Measurements from ENCODE around the gene NBEAL1.

Gene NBEAL1

DNA sequence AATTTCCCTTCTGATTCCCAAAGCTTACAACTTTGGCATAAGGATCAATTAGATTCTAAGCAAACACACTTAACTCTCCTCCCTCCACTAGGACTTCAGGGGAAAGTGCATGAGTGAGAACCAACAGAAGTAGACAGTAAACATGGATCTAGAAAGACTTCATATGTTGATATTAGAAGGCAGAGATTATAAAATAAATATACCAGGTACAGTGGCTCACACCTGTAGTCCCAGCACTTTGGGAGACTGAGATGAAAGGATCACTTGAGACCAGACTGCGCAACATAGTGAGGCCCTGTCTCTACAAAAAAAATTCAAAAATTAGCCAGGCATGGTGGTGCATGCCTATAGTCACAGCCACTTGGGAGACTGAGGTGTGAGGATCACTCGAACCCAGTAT is 15.9 kb downstream of the NBEAL1 start:
- H3K36me3 ChIP-seq (ENCODE audit: control insufficient read depth in 2 of 2, insufficient read depth in 1 of 2, low read length in 2 of 2): no peaks in the 10 kb centered on the region
- H3K4me3 ChIP-seq (ENCODE audit: low read depth, low read length): no peak overlapping the region
- no peak for TF ChIP-seq ZXDB (tag by site-specific recombination; IDR thresholded peaks at IDR 0.05)
- TF ChIP-seq ZNF777 (tag by site-specific recombination; IDR thresholded peaks at IDR 0.05; ENCODE audit: borderline replicate concordance): no peak
- TF ChIP-seq, protein P1, sequence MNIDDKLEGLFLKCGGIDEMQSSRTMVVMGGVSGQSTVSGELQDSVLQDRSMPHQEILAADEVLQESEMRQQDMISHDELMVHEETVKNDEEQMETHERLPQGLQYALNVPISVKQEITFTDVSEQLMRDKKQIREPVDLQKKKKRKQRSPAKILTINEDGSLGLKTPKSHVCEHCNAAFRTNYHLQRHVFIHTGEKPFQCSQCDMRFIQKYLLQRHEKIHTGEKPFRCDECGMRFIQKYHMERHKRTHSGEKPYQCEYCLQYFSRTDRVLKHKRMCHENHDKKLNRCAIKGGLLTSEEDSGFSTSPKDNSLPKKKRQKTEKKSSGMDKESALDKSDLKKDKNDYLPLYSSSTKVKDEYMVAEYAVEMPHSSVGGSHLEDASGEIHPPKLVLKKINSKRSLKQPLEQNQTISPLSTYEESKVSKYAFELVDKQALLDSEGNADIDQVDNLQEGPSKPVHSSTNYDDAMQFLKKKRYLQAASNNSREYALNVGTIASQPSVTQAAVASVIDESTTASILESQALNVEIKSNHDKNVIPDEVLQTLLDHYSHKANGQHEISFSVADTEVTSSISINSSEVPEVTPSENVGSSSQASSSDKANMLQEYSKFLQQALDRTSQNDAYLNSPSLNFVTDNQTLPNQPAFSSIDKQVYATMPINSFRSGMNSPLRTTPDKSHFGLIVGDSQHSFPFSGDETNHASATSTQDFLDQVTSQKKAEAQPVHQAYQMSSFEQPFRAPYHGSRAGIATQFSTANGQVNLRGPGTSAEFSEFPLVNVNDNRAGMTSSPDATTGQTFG (tag by site-specific recombination; IDR thresholded peaks at IDR 0.05; ENCODE audit: borderline replicate concordance): no peak
- no peak for TF ChIP-seq ZNF121 (tag by site-specific recombination; IDR thresholded peaks at IDR 0.05)
- TF ChIP-seq, protein P2, sequence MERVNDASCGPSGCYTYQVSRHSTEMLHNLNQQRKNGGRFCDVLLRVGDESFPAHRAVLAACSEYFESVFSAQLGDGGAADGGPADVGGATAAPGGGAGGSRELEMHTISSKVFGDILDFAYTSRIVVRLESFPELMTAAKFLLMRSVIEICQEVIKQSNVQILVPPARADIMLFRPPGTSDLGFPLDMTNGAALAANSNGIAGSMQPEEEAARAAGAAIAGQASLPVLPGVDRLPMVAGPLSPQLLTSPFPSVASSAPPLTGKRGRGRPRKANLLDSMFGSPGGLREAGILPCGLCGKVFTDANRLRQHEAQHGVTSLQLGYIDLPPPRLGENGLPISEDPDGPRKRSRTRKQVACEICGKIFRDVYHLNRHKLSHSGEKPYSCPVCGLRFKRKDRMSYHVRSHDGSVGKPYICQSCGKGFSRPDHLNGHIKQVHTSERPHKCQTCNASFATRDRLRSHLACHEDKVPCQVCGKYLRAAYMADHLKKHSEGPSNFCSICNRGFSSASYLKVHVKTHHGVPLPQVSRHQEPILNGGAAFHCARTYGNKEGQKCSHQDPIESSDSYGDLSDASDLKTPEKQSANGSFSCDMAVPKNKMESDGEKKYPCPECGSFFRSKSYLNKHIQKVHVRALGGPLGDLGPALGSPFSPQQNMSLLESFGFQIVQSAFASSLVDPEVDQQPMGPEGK (tag by site-specific recombination; IDR thresholded peaks at IDR 0.05): no peak
- no peak for TF ChIP-seq ZNF610 (tag by site-specific recombination; IDR thresholded peaks at IDR 0.05; ENCODE audit: borderline replicate concordance)
- TF ChIP-seq ZBTB48 (tag by site-specific recombination; IDR thresholded peaks at IDR 0.05): no peak
- TF ChIP-seq, protein P3, sequence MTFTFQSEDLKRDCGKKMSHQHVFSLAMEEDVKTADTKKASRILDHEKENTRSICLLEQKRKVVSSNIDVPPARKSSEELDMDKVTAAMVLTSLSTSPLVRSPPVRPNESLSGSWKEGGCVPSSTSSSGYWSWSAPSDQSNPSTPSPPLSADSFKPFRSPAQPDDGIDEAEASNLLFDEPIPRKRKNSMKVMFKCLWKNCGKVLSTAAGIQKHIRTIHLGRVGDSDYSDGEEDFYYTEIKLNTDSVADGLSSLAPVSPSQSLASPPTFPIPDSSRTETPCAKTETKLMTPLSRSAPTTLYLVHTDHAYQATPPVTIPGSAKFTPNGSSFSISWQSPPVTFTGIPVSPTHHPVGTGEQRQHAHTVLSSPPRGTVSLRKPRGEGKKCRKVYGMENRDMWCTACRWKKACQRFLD (tag by site-specific recombination; IDR thresholded peaks at IDR 0.05): no peak
- no peak for TF ChIP-seq ZNF223 (tag by site-specific recombination; IDR thresholded peaks at IDR 0.05)
- TF ChIP-seq, protein P4, sequence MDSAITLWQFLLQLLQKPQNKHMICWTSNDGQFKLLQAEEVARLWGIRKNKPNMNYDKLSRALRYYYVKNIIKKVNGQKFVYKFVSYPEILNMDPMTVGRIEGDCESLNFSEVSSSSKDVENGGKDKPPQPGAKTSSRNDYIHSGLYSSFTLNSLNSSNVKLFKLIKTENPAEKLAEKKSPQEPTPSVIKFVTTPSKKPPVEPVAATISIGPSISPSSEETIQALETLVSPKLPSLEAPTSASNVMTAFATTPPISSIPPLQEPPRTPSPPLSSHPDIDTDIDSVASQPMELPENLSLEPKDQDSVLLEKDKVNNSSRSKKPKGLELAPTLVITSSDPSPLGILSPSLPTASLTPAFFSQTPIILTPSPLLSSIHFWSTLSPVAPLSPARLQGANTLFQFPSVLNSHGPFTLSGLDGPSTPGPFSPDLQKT (IDR thresholded peaks at IDR 0.05; ENCODE audit: borderline replicate concordance, low read depth, low read length): no peak
- TF ChIP-seq ZBTB20 (tag by site-specific recombination; IDR thresholded peaks at IDR 0.05): no peak
- no peak for TF ChIP-seq ZNF621 (tag by site-specific recombination; IDR thresholded peaks at IDR 0.05)
- no peak for TF ChIP-seq FEZF1 (tag by site-specific recombination; IDR thresholded peaks at IDR 0.05)
- TF ChIP-seq ZFP3 (tag by site-specific recombination; IDR thresholded peaks at IDR 0.05; ENCODE audit: low read depth): no peak
- H3K9me3 ChIP-seq (ENCODE audit: control insufficient read depth, insufficient read depth, low read depth, low read length): no peaks in the 10 kb centered on the region
- ChIA-PET POLR2A (no interaction called here), CTCF (no interaction called here)
- H3K4me1 ChIP-seq (ENCODE audit: control insufficient read depth, insufficient read depth, low read length): no peaks in the 10 kb centered on the region
- no peak overlapping the region for H3K27ac ChIP-seq (ENCODE audit: extremely low read depth, low read depth, low read length)

DNA sequence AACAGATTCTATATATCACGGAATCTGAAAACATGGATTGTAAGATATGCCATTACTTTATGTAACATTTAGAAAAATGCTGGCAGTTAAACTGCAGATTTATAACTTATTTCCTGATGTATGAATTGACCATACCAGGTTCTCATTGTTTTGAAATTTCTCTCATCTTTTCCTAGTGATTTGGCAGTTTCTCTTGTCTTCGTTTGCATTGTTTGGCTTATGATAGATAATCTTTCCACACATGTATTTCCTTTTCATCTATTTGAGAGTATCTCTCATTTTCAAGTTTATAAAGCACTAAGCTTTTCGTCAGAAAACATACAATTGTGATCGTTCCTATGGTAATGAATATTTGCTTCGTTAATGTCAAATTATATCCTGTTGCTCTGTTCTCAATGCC is 16.3 kb downstream of the NBEAL1 start:
- H3K36me3 ChIP-seq (ENCODE audit: control insufficient read depth in 2 of 2, insufficient read depth in 1 of 2, low read length in 2 of 2): no peaks in the 10 kb centered on the region
- peaks cover 2% of the 10 kb centered on the region for H3K4me1 ChIP-seq (ENCODE audit: control insufficient read depth, insufficient read depth, low read length)
- TF ChIP-seq, protein P4 (IDR thresholded peaks at IDR 0.05; ENCODE audit: borderline replicate concordance, low read depth, low read length): no peak
- no peak for TF ChIP-seq ZNF777 (tag by site-specific recombination; IDR thresholded peaks at IDR 0.05; ENCODE audit: borderline replicate concordance)
- ChIA-PET POLR2A (no interaction called here), CTCF (no interaction called here)
- H3K9me3 ChIP-seq (ENCODE audit: control insufficient read depth, insufficient read depth, low read depth, low read length): no peaks in the 10 kb centered on the region
- no peak overlapping the region for H3K4me3 ChIP-seq (ENCODE audit: low read depth, low read length)
- H3K27ac ChIP-seq (ENCODE audit: extremely low read depth, low read depth, low read length): no peak overlapping the region
